ENCODE measurements around the gene REEP1.
"Not testable (repeated sequence)": the region's sequence is repeated elsewhere in the genome, so short reads cannot be mapped to it uniquely, and the experiment has no call there.

REEP1 gene

GRCh38 chr2:86225581-86225980, 111.8 kb downstream of the REEP1 start:
- no peak for DNase-seq (ENCODE audit: low read depth, low spot score)

DNA sequence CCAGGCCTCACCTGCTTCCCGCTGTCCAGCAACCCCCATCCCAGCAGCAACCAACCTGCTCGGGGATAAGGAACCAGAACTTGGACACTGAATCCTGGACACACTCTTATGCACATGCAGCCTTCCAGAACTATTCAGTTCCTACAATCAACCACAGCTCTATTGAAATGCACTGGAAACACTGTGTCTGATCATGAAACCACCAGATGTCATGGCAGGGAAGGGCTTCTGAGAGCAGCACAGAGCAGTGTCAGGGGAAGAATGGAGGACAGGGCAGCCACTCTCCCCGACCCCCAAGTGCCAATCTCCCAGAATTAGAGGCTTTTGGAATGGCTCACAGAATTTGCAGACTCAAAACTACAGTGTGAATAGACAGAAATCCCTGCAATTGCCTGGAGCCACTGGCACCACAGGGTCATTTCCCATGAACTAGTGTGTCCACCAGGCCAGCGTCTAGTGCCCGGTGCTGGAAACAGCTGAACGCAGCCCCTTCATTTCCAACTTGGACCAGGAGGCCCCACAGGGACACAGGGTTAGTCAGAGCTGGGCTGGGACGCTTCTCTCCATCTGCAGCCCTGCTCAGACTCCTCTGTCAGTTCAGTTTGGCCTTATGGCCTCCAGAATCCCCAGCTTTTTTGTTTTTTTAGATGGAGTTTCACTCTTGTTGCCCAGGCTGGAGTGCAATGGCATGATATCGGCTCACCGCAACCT, 112.6 kb downstream of the REEP1 start:
- no peak for DNase-seq (ENCODE audit: low read depth, low spot score)

GRCh38 chr2:86223927-86224560, 113.4 kb downstream of the REEP1 start:
- no peak for DNase-seq (ENCODE audit: low read depth, low spot score)

DNA sequence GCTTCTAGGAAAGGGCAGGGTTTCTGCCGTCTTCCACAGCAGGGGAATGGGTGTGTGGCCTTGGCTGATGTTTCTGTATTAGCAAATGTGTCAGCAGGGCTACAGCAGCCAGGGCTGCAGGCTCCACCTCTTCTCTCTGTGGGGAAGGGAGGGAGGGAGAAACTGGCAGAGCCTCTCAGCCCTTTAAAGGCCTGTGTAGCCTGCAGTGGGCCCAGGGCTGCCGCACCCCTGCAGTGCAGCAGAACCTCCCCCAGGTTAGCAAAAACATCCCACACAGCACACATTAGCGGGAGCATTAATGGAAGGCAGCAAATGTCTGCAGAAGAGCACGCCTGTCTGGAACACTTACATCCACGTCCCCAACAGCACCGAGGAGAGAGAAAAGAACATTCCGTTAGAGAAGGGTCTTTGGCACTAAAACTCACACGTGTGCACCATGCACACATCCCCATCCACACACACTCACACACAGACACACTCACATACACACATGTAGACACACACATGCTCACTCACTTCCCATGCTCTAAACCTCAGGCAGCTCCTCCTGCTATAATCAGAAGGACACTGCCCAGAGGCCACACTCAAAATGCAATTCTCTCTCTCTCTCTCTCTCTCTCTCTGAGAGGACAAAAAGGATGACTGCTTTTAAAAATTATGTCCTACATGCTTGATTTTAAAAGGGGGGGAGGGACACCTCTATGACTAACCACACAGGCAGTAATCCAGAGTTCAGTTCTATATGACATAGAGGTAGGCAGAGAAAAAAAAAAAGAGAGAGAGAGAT, 114.1 kb downstream of the REEP1 start:
- DNase-seq (ENCODE audit: low read depth, low spot score), result peak; percentile 75

DNA sequence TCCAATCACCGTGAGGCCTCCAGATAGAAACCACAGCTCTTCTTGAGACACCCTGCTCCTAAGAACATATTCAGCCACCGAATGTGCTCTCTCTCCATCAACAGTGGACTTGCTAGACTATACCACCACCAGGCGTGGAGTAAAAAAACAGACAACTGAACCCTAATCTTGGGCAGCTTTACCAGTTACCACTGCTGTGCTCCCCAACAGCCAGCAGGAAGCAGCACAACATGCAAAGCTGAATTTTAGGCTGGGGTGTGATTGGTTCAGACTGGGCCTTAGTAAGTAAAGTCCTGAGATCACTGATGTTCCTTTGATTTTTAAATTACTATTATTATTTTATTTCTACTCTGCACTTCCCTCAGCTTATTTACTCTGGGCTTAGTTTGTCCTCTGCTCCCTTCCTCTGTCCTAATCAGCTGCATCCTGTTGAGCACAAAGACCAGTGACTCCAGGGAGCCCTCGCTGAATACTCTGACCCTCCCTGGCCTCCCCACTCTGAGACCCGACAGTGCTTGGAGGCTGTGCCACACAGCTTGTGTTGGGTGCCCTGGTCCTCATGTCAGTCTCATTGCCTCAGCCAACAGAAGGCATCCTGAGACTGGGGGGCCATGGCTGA, 116.3 kb downstream of the REEP1 start:
- peak; percentile 77 for DNase-seq (ENCODE audit: low read depth, low spot score)

- no peak for DNase-seq (ENCODE audit: low read depth, low spot score)
These were observed 117.5 kb downstream of the REEP1 start for GRCh38 chr2:86219896-86220295.

- no peak for DNase-seq (ENCODE audit: low read depth, low spot score)
These were observed 119.3 kb downstream of the REEP1 start for GRCh38 chr2:86218124-86218523.

GRCh38 chr2:86216575-86217555, 120.6 kb downstream of the REEP1 start:
- no peak for DNase-seq (ENCODE audit: low read depth, low spot score)

DNA sequence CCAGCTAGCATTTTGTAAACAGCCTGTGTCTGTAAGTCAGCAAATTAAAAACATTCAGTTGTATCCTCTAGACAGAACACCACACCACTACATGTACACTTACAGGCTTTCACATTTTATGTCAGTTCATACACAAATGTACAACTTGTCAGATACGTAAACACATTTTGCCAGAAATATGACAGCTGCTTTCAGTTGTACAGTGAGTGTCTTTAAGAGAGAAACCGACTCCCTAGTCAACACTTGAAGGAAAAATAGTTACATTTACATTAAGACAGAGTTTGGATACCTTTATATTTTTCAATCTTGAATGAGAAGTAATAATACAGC, 123.0 kb downstream of the REEP1 start:
- DNase-seq (ENCODE audit: low read depth, low spot score), result no peak

GRCh38 chr2:86213699-86214502, 123.5 kb downstream of the REEP1 start:
- DNase-seq (ENCODE audit: low read depth, low spot score), result no peak

GRCh38 chr2:86213056-86213455, 124.4 kb downstream of the REEP1 start:
- no peak for DNase-seq (ENCODE audit: low read depth, low spot score)

DNA sequence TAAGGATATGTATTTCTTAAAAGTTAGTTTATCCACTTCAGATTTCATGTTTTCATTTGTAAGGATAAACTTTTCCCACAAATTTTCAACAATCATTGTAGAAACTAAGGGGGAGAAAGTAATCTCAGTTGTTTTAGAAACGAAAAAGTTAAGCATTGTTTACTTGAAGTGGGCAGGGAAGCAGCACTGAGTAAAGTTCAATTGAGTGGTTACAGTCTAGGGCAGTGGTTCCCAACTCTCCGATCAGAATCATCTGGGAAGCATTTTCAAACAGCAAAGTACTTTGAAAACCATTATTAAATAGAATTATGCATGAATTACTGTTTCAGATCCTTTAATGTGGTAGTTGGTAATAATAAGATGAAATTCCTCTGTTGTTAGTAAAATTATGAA, 125.6 kb downstream of the REEP1 start:
- no peak for DNase-seq (ENCODE audit: low read depth, low spot score)

DNA sequence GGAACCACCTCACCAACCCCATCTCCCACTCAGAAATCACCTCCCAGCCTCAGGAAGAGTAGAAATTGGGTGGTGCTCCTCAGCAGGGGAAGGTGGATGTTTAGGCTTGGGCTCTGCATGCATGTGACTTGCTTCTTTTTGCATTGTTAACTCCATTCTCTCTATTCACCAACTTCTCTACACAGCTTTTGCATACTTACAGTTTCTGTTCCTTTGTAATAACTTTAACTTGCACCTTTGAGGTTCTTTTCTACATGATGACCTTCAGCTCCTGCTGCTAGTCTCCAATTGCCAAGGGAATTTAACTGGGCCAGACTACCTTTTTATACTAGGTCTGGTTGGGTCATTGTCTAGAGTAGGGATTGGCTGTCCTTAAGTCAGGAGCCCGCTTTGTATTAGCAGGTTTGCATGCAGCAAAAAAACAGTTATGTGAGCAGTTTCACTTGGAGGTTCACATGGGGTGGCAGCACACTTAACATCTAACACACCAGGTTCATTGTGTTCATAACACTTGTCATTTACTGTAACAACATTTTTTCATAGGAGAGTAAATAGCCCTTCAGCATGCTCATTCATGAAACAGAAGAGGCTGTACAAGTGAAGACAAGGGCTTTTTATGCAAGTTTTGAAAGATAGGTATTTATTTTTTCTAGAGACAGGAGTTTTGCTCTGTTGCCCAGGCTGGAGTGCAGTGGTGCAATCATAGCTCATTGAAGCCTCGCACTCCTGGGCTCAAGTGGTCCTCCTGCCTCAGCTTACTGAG, 126.2 kb downstream of the REEP1 start:
- no peak for DNase-seq (ENCODE audit: low read depth, low spot score)

- no peak for DNase-seq (ENCODE audit: low read depth, low spot score)
These were observed 133.0 kb downstream of the REEP1 start for GRCh38 chr2:86204458-86204857.

DNA sequence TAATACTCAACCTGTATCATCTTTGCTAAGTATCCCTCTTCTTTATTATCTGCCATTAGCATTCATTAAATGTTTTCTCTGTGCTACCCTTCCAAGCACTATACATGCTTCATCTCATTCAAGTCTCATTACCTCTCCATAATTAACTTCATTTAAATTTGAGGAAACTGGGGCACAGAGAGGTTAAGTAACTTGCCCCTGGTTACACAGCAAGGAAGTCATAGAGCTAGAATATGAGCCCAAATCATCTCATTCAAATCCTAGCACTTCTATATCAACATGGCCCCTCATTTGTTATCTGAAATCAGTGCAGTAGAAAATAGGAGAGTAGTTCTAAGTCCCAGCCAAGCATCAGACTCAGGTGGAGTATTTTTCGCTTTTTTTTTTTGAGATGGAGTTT, 133.8 kb downstream of the REEP1 start:
- no peak for DNase-seq (ENCODE audit: low read depth, low spot score)

GRCh38 chr2:86202702-86203101, 134.7 kb downstream of the REEP1 start:
- DNase-seq (ENCODE audit: low read depth, low spot score), result no peak

DNA sequence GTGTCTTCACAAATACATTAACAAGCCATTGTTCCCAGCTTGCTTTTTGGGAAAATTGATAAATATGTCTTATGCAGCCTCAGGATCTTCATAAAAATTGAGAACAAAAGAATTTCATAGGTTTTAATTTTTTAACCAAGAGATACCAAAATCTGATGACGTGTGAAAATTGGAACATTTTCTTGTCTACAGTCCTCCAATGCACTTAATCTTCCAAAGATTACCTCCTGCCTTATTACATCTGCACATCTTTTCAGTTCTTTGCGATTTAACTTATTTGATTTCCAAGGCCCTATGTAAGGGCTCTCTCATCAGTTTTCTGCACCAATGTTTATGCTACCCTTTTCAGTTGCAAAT, 135.1 kb downstream of the REEP1 start:
- DNase-seq (ENCODE audit: low read depth, low spot score), result no peak

GRCh38 chr2:86201671-86202335, 135.6 kb downstream of the REEP1 start:
- peak; percentile 18 for DNase-seq (ENCODE audit: low read depth, low spot score)

DNA sequence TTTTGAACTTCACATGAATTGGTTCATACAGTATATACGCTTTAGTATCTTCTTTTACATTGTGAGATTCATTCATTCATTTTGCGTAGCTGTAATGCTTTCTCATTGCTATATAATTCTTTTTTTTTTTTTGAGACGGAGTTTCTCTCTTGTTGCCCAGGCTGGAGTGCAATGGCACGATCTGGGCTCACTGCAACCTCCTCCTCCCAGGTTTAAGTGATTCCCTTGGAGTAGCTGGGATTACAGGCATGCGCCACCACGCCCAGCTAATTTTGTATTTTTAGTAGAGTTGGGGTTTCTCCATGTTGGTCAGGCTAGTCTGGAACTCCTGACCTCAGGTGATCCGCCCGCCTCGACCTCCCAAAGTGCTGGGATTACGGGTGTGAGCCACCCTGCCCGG, 136.9 kb downstream of the REEP1 start:
- not testable (repeated sequence) for DNase-seq (ENCODE audit: low read depth, low spot score)
